Stimulated activated CD8-positive, alpha-beta memory T cell treated with anti-CD3 and anti-CD28 coated beads, Interleukin-4, amount 100 ng/mL, for 4 hours (primary cell): Measurements from ENCODE around the gene BDNF.
"Not testable (repeated sequence)": the region's sequence is repeated elsewhere in the genome, so short reads cannot be mapped to it uniquely, and the experiment has no call there.

Experiments used
- DNase-seq, 2 donors: peaks; one replicate each; pipeline ENCODE4 v3.0.0-alpha.2; 2020; ENCODE audit warnings: low read depth in 2 of 2, low spot score in 1 of 2

Gene BDNF

DNA sequence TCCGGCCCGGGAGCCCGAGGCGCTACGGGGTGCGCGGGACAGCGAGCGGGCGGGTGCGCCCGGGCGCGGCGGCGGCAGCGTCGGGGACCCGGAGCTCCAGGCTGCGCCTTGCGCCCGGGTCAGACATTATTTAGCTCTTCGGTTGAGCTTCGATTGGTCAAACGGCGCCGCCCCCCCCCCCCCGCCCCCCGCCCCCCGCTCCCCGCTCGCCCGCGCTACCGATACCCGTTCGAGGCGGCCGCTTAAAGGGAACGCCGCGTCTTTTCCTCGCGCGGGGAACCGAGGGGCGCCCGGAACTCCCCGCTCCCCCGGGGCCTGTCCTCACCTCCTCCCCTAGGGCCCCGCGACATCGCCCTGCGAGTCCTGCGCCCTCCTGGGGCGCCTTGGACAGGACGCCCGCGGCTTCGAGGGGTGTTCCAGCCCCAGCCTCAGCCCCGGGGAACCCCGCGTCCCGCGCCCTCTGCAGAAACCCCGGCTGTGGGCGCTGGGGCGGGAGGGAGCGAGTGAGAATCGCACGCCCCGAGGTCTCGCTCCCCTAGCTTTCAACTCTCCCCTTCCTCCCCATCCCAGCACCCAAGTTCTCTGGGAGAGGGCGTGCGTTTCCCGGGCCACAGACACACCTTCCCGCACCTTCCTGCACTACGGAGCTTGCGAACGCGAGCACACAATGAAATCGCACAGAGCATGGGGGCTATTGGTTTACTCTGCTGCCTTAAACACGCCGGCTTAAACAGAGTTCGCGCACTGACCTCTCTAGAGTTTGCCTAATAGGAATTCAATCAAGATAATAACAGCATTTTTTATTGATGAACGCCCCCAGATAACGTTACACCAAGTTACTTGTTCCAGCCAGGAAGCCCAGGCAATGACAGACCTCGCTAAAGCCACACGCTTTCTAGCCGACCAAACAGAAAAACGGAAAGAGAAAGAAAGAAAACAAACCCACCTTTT, at the start of gene BDNF:
BDNF (minus strand) TSS at position 105 of the 951 bp plus-strand sequence. CDS start 41,891 bp downstream, outside the sequence.
- no peak for DNase-seq

DNA sequence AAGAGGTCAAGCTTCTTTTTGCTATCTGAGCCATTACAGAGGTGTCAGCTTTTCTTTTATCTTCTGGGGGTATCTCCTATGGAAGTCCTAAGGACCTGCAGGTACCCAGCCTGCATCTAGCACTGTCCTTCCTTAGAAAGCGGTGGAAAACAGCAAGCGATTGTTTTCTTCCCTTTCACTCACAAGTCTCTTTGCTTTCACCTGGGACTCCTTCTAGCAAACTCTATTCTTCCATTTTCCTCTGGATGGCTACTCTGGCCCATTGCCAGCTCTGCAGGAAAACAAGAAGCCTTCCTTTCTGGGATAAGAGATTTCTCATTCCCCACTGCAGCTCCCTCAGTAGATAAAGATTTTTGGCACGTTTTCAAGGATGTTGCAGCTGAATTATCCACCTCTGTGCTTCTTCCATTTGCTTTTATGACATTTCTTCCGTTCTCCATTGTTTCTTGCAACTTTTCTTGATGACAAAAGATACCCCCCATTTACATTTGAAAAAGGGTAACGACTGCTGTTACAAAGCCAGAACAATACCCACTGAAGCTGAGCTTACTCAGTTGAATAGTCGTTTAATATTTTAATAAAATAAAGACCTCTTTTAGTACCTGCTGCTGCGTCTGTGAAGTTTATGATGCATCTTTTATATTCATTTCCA, 40.2 kb upstream of the BDNF start:
- DNase-seq, result no peak

DNA sequence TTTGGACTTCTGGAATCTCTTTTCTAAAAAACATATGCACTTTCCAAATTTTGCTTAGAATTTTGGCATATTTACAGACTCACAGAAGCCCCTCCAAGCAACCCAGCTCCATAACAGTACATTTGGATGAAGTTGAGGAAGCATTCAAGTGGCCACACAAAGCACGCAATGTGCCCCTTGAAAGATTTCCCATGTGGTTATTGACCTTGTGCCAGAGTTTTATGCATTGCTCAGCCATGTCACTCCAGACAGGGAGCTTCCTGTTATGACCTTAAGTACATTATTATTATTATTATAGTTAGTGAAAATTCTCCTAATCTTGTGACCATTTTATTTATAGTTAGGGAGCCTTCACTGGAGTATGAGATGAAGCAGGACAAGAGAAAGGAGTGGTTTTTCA, 35.0 kb upstream of the BDNF start:
- no peak for DNase-seq

DNA sequence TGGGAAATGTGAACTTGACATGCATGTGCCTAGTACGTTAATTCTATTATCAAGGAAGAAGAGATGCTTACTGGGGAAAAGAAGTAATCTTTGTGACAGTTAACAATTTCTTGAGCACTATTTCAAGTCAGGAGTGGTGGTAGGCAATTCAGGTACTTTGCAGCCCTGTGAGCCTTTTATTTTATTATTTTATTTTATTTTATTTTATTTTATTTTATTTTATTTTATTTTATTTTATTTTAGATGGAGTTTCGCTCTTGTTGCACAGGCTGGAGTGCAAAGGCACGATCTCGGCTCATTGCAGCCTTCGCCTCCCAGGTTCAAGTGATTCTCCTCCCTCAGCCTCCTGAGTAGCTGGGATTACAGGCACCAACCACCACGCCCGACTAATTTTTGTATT, 31.5 kb upstream of the BDNF start:
- not testable (repeated sequence) for DNase-seq

DNA sequence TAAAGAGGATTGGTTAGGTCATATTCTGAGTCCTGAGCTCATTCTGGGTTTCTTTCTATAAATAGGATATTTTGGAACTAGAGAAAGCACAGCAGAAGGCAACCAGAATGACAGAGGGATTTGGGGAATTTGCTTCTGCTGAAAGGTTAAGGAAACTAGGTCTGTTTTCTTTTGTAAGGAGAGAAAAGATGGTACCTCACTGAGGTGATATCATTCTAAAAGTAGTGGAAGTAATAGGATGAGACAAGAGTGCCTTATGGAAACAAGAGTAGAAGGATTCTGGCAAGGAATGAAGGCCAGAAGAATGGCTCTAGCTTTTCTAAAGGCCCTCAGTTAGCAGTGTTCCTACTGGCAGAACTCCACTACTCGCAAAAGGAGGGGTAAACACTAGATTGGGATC, 26.7 kb upstream of the BDNF start:
- no peak for DNase-seq

DNA sequence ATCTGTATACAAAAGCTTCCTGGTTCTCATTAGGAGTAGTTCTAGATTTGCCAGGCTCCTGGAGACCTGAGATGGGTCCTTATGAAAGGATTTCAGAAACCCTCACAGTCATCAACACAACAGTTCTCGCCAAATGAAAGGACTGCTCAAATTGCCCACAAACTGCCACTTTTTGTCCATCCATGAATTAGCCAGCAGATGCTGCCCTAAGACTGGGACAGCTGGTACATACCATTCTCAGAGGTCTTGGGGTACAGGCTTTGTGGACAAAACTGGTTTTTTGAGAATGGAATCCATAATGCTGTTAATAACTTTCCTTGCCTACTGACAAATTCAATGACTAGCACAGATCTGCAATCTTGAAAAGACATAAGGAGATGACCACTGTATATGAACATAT, 23.4 kb upstream of the BDNF start:
- no peak for DNase-seq

DNA sequence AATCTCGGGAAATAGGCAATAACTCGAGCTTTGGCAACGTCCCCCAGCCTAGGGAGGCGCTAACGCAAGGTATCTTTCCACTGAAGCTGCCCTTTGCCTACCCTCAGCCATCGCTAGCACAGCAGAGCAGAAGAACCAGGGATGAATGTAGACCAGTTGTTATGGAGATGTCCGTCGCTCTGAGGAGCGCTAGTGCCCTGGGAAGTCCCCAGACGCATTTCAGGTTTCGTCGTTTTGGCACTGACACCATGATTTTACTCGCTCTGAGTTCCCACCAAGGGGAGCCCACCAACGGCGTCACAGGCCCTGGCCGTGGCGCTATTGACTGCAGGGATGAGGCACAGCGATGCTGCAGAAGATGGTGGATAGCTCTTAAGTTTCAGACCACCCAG, 22.7 kb upstream of the BDNF start:
- DNase-seq, result no peak

DNA sequence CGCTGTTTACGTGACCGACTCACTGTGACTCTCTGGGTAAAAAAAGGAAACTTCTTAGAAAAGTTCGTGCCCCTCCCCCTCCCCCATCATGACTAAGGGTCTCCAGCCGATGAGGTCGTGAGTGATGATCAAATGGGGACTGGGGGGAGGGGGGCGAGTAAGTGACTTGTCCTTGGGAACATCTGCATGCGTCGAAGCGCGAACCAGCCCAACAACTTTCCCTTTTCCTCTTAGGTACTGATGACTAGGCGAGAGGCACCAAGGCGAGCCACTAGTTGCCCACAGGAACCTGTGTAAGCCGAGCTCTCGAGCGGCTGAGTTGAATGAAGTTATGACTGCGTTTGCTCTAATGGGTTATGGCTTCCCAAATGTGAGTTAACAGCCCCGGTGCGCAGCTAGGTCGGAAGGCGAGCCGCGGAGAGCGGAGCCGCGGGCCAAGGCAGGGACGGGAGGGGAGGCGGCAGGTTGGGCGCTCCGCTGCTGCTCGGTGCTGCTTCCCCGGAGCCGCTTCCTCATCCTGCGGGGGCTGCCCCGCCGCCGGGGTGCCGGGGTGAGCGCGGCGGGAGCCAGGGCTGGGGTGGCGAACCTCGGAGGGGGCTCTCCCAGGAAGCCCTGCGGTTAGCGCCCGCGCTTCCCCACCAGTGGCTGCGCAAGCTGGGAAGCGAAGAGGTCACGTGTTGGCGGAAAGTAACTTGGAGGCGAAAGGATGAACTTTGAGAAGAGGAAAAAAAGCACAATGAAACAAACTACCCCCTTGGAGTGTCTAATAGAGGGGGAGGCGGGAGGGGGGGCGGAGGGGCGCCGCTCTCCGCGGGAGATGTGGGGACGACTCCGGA, 22.1 kb upstream of the BDNF start:
- no peak for DNase-seq

DNA sequence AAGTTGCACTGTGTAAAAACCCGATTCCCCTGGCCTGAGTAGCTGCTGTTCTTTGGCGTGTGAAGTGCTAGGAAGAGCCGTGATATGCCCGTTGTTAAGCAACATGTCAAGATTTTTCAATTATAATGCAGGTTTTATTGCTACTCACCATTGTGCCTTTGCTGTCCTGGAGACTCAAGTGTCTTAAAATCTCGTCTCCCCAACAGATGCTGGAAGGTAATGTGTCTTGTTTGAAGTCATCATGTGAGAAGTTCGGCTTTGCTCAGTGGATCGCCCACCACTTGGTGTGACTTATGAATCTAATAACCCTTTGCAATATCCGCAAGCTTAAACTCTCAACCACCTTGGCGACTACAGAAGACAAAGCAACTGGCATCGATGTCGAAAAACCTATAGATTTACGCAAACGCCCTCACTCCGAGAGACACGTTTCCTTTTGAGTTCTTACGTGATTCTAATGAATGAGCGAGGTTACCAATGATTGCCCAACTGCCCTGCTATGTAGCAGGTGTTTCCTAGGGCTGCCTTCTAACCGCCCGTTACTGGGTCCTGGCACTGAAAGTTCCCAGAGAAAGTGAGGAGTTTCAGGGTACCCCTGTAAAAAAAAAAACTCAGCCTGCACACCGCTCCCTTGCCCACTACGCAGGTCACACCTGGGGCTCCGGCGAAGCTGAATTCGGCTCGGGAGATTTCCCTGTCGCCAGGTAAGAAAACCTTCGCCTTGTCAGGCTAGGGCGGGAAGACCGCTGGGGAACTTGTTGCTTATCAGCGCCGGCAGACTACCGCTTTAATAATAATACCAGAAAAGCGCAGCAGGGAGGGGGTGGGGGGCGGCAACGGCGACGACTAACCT, 21.2 kb upstream of the BDNF start:
- DNase-seq, result no peak

DNA sequence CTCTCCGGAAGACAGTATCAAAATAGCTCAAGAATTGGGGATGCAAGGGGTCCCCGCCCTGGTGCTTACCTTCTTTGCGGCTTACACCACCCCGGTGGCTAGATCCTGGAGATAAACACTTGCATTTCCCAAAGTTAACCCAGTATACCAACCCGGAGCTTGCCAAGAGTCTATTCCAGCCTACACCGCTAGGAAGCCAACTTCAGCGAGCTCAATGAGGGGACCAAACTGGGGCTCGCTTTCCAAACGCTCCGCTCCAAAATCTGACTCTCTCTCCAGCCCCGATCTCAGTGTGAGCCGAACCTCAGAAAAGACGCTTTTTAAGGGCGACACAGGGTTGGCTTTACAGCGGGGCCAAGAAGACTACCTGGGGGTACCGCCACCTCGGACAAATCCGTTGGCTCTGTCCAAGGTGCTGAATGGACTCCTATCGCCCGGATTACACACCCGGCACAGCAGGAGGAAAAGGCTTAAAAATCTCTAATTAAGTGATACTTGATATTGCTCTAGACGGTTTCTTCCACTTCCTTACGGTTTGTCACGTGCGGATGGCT, 20.1 kb upstream of the BDNF start:
- no peak for DNase-seq

DNA sequence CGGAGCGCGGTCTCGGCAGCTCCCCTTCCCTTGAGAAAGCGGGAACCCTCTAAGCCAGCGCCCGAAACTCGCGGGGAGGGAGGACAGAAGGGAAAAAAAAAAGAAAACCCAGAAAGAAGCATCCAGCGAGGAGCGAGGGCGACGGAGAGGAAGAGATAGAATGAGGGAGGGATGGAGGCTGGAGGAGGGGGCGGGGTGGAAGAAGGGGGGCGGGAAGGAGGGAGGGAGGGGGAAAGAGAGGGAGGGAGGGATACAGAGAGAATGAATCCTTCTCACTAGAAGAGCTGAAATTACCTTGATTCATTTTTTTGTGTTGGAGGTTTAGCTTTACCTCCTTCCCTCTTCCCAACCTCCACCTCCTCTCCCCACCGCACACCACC, 19.3 kb upstream of the BDNF start:
- no peak for DNase-seq

DNA sequence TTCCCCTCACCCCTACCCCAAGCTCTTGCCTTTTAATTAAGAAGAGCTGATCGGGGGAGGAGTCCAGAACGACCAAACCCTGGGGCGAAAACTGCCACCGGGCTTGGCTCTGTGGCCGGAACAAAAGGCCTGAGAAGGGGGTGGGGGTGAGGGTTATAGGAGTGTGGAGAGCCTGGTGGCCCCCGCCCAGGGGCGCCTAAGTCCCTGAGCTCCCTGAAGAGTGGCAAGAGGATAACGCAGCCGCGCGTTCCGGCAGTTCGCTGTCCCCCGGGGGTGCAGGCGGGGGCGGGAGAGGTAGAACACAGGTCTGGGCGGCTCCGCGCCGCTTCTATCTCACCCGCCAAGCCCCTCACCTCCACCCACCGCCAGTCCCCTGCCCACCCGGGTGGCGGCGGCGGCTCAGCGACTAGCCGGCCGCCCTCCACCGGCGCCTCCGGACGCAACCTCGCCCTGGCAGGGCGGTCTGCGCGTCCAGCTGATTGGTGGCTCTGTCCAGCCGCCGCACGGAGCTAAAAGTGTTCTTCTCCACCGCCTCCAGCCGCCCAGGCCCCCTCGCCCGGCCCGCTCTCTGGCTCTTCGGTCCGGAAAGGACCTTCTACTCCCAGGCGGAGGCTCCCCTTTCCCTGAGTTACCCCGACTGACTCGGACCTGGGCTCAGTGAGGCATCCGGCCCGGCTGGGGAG, 18.7 kb upstream of the BDNF start:
- no peak for DNase-seq

DNA sequence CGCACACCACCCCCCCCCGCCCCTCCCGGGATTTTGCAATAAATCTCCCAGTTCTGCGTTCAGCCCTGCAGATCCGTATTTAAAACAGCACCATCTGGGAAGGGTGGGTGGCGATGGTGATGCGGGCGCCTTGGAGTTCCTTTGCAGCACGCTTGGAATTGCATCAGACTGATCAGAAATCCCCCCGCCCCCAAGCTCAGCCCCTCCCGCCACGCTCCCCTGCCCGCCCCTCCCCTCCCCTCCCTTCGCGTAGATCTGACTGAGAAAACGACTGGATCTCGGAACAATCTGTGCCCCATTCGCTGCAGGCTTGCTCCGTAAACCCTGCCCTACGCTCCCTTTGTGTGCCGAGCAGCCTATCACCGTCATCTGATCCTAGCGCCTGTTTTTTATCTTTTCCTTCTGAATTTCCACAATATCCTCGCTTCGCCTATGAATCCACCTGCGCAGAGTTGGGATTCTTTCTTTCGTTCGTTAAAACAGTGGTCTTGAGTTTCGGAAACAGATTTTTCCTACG, 18.1 kb upstream of the BDNF start:
- DNase-seq, result no peak

DNA sequence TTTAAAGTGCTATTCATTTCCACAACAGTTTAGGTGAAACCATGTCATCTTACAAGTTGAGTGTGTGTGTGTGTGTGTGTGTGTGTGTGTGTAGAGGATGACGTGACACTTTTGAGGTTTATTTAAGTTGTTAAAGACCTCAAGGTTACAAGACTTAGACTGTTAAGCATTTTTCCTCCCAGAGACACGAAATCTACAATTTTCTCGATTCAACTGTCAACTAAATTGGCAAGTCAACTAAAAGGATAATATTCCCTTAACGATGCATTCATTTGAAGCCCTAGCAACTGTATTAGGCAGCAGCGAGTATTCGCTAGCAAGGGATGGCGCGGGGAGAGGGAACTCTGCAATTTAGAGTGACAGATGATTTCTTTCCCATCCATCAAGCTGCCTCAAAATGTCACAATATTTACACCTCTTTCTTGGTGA, 17.6 kb upstream of the BDNF start:
- no peak for DNase-seq

DNA sequence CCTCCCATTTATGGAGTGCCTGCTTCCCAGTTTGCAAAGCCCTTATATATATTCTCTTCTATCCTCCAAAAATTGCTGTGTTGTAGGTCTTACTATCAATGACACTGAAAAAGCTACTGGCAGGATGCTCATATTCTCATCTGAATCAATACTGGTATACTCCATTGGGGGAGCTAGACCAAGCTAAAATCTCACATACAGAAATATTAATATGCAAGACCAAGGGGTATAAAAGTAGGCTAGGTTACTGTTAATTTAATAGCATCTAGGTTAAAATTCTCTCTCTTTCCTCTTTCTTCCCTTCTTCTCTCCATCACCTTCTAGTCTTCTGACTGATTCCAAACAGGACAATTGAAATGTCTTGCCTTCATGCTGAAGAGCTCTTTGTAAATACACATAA, 17.1 kb upstream of the BDNF start:
- no peak for DNase-seq

DNA sequence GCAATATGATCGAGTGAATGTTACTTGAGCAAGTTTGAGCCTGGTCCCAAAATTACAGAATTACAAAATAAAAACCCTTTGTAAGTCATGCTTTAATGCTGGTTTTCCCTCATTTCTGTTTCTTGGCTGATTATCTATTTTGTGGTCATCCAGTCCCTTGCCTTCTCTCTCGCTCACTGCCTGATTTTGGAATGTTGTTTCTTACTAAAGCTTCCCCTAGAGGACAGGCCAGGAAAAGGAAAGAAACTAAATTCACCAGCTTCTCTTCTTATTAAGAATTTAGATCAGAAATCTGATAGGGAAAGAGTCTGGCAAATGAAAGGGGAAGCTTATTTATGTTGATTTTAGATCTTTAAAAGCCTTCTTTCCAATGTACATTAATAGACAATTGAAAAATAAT, 16.6 kb upstream of the BDNF start:
- no peak for DNase-seq

DNA sequence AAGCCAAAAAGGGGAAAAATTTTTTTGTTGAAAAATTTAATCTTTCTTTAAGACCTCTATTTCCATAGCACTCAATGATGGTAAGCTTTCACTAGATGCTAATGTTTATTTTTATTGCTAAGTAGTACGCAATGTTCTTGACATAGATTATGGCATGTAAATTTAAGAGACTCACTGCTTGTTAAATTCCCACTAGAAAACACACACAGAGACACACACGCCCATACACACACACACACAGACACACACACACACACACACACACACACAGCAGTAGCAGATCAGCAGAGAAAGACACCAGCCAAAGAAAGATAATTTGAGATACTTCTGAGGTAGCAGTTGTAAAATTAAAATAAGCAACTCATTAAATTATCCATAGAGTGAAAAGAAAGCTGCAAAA, 16.0 kb upstream of the BDNF start:
- no peak for DNase-seq

DNA sequence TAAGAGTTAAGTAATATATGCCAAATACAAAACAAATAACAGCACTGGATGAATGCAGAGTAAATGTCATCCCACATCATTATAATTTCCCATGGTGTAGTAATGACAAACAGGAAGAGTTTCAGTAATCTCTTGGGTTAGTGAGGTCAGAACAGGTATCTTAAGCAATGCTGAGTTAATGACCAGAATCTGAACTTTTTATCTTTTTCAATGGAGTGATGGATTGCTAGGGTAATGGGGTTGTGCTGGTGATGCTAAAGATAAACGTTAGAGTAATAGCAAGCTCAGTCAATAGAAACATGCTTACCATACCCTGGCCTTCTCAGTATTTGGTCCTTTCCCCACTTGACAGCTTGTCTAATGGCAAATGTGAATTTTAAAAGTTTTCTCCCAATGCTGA, 11.5 kb upstream of the BDNF start:
- no peak for DNase-seq

DNA sequence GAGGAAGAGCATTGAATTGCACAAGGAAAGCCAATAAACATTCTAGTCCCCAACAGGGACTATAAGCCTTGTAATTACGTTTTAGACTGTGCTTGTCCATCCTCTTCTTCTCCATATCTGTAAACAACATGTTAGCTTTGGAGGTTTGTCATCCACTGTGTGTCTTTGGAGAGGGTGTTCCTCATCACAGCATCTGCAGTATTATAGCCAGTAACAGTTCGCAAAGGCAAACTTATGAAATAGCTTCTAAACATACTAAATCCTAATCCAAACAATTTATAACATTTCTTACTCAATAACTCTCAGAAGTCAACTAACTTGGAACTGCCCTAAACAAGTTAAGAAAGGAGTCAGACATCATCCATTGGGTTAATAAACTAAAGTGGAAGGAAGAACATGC, 10.3 kb upstream of the BDNF start:
- no peak for DNase-seq

DNA sequence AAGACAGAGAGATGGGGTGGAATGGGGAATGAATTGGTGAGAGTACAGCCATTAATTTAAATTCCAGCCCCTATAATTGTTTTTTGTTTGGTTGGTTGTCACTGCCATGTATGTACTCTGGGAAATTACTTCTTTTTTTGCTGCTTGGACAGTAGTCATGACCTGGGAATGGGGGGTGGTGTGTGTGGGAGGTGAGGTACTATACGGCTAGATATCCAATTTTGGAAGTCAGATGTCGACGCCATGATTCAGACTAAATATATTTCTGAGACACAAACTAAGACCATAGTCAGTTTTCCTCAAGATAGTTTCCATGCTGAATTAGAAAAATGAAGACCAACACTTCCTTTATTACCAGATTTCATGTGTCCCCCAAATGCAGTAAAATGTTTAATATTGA, 7.4 kb upstream of the BDNF start:
- no peak for DNase-seq
